Liver (tissue), 3 donors: Measurements from ENCODE around the gene RIPK1.

ENCODE experiments used
- CTCF ChIP-seq: fragments of 150-350 bp; IDR thresholded peaks from 2 replicates; pipeline ENCODE4 v1.5.1; 2017; ENCODE audit warnings: improper control_type of control experiment, low read depth, low read length; ENCODE audit not compliant: missing input control
- FOXA2 ChIP-seq: IDR thresholded peaks from 2 replicates; pipeline ENCODE4 v1.6.1; 2016; ENCODE audit warnings: antibody characterized with exemption
- JUND ChIP-seq, 2 donors: IDR thresholded peaks; 2 replicates each; pipeline ENCODE4 v1.6.1; 2016; ENCODE audit warnings: antibody characterized with exemption in 2 of 2
- TAF1 ChIP-seq: conservative IDR thresholded peaks from 2 replicates; pipeline ENCODE4 v1.6.1; 2016; ENCODE audit warnings: antibody characterized with exemption, mild to moderate bottlenecking
- donor health status: healthy.
- donor health status: healthy.

- no peak for TF ChIP-seq CTCF
- no peak for TF ChIP-seq TAF1
- no peak for TF ChIP-seq JUND (IDR thresholded peaks at IDR 0.05)
- TF ChIP-seq FOXA2, result no peak
Measured at GRCh38 chr6:3143158-3143557, 74.9 kb downstream of the RIPK1 start.
